Measurements from ENCODE around the gene SUGP1. TPM values are rescaled to one million over a fixed set of nuclear protein-coding genes. Genes with fewer than 3 reads are reported as not detected.

The SUGP1 gene
- total and polyA plus RNA-seq, 2 of the 13 experiments (the other 11 are each of a cell fraction or from before 2014, with no cell fraction given): 21.6 to 25.9 TPM

- TF ChIP-seq HNF1B (CRISPR knock-in tag; IDR thresholded peaks at IDR 0.05) (no peak), ZFP36 (IDR thresholded peaks at IDR 0.05; ENCODE audit: borderline replicate concordance, low read depth, low read length, partially characterized antibody) (no peak), ZNF605 (CRISPR knock-in tag; IDR thresholded peaks at IDR 0.05) (no peak), ZFP91 (CRISPR knock-in tag; IDR thresholded peaks at IDR 0.05; ENCODE audit: borderline replicate concordance) (no peak), ZNF674 (CRISPR knock-in tag; IDR thresholded peaks at IDR 0.05; ENCODE audit: low read depth) (no peak), ZNF329 (CRISPR knock-in tag; IDR thresholded peaks at IDR 0.05; ENCODE audit: low read depth) (0 out of 2 replicates have a peak, but pooled peaks have one; percentile 50), ZBTB8A (CRISPR knock-in tag; IDR thresholded peaks at IDR 0.05; ENCODE audit: borderline replicate concordance, low read depth) (no peak), USF2 (IDR thresholded peaks at IDR 0.05; ENCODE audit: low read depth, low read length) (peak; percentile 78), USF2 (CRISPR knock-in tag; IDR thresholded peaks at IDR 0.05; ENCODE audit: borderline replicate concordance) (peak; percentile 70; the same call in 1 of the 2 replicates), U2AF1 (optimal IDR thresholded peaks at IDR 0.05; ENCODE audit: low read depth, low read length) (no peak), ZNF317 (CRISPR knock-in tag; IDR thresholded peaks at IDR 0.05) (no peak), RFX5 (IDR thresholded peaks at IDR 0.05; ENCODE audit: low read depth, low read length) (peak; percentile 97), ZNF430 (CRISPR knock-in tag; IDR thresholded peaks at IDR 0.05) (no peak), MAFF (IDR thresholded peaks at IDR 0.05; ENCODE audit: low read depth, low read length) (no peak), ZNF33A (CRISPR knock-in tag; IDR thresholded peaks at IDR 0.05; ENCODE audit: borderline replicate concordance) (no peak), SAP130 (CRISPR knock-in tag; IDR thresholded peaks at IDR 0.05; ENCODE audit: low read depth) (no peak), RXRA (CRISPR knock-in tag; IDR thresholded peaks at IDR 0.05) (no peak), GFI1 (CRISPR knock-in tag; IDR thresholded peaks at IDR 0.05; ENCODE audit: borderline replicate concordance) (no peak), ERF (CRISPR knock-in tag; IDR thresholded peaks at IDR 0.05) (no peak), ZNF619 (CRISPR knock-in tag; IDR thresholded peaks at IDR 0.05) (no peak), SIN3B (IDR thresholded peaks at IDR 0.05; ENCODE audit: low read length) (no peak), ZNF687 (CRISPR knock-in tag; IDR thresholded peaks at IDR 0.05) (no peak), ZNF496 (CRISPR knock-in tag; IDR thresholded peaks at IDR 0.05; ENCODE audit: insufficient replicate concordance) (no peak)
These were observed 60.6 kb downstream of the SUGP1 start (continued) for GRCh38 chr19:19259741-19260140.
